Activated B cell treated with CpG ODN at 0.5 μM for 24 hours (primary cell): Measurements from ENCODE around the gene ZNF668. TPM values are rescaled to one million over a fixed set of nuclear protein-coding genes. Genes with fewer than 3 reads are reported as not detected.

Experiments used
- ATAC-seq: fragments of 200-7000 bp; cut with Tn5 transposase; one replicate; pipeline ENCODE4 v1.10.0; 2021; ENCODE audit warnings: low read depth, mild to moderate bottlenecking, moderate library complexity
- CTCF ChIA-PET: fragments of 350-600 bp; sonication (Branson Sonifier 250); formaldehyde crosslinking; loops from one replicate; lab custom pipeline; 2021; ENCODE audit warnings: antibody characterized with exemption; lab: Charles Lee
- POLR2A ChIA-PET: fragments of 350-600 bp; sonication (Branson Sonifier 250); formaldehyde crosslinking; loops from one replicate; lab custom pipeline; 2021; ENCODE audit warnings: antibody characterized with exemption; lab: Charles Lee
- DNase-seq: peaks from one replicate; pipeline ENCODE4 v3.0.0; 2022
- H3K27ac Mint-ChIP-seq: one replicate; pipeline ENCODE4 v1.8.0; 2020; ENCODE audit warnings: mixed read lengths
- H3K27me3 Mint-ChIP-seq: one replicate; pipeline ENCODE4 v1.8.0; 2021; ENCODE audit warnings: mixed read lengths
- H3K36me3 Mint-ChIP-seq: one replicate; pipeline ENCODE4 v1.8.0; 2021; ENCODE audit warnings: low read depth, mixed read lengths
- H3K4me1 Mint-ChIP-seq: one replicate; pipeline ENCODE4 v1.8.0; 2021; ENCODE audit warnings: mixed read lengths
- H3K4me3 Mint-ChIP-seq: one replicate; pipeline ENCODE4 v1.8.0; 2020; ENCODE audit warnings: mild to moderate bottlenecking, mixed read lengths
- H3K9me3 Mint-ChIP-seq: one replicate; pipeline ENCODE4 v1.8.0; 2020; ENCODE audit warnings: mixed read lengths
- intact Hi-C: fragments of 100-400 bp; cut with micrococcal nuclease; formaldehyde crosslinking; loops from one replicate; pipeline ENCODE4 v1.15.1; 2024
- total RNA-seq: library from RNA; stranded (reverse); gene quantifications from 2 replicates; pipeline ENCODE4 v1.2.3, GENCODE V29; 2022
- TF ChIP-seq, protein P1 (sequence below): fragments of 200-600 bp; IDR thresholded peaks from one replicate; pipeline ENCODE4 v1.8.0; 2022; ENCODE audit warnings: antibody characterized with exemption, mild to moderate bottlenecking

ZNF668 gene
- total RNA-seq, 1 donor from 2014 or later = 10.1 TPM

DNA sequence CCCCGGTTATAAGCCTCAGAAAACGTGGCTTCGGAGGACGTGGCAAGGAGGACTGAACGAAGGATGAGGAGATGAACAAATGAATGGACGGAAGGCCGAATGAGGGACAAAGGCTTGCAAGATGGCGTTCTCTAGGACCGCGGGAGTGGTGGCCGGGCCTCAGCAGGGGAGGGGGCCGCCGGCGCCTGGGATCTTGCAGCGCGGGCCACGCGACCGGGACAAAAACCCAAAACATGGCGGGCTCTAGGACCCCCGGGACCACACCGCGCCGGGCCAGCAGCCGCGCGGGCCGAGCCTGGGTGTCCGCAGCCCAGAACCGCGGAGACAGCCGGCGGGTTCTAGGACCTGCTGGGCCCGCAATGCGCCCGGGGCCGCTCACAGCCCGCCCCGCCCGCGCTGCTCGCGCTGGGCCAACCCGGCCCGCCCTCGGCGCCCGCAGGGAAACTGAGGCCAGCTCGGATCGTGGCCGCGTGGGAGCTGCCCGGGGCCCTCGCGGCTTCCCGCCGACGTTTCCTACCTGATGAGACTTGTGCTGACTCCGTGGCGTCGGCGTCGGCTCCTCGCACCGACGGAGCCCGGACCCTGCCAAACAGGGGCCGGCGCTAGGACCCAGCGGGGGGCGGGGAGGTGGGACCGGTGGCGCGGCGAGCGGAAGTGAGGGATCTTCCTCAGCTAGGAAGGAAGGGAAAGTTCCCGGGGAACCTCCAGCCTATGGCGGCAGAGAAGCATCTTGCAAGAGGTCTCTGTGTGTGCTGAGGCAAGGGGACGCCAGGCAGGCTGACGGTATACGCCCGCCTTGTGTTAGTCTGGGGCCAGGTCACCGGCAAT is 684 bp downstream of the ZNF668 start:
- TF ChIP-seq, protein P1, sequence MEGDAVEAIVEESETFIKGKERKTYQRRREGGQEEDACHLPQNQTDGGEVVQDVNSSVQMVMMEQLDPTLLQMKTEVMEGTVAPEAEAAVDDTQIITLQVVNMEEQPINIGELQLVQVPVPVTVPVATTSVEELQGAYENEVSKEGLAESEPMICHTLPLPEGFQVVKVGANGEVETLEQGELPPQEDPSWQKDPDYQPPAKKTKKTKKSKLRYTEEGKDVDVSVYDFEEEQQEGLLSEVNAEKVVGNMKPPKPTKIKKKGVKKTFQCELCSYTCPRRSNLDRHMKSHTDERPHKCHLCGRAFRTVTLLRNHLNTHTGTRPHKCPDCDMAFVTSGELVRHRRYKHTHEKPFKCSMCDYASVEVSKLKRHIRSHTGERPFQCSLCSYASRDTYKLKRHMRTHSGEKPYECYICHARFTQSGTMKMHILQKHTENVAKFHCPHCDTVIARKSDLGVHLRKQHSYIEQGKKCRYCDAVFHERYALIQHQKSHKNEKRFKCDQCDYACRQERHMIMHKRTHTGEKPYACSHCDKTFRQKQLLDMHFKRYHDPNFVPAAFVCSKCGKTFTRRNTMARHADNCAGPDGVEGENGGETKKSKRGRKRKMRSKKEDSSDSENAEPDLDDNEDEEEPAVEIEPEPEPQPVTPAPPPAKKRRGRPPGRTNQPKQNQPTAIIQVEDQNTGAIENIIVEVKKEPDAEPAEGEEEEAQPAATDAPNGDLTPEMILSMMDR = no peak
- POLR2A ChIA-PET = interaction anchor here (0.6 to 2.9 kb wide), 34 partner anchors 9 to 1147 kb away, joined by 3 to 59 read pairs (median 5); partner anchors contain the start of genes ARMC5, FBRS, FUS and KAT8
- peaks cover 46% of the 10 kb centered on the region for H3K36me3 Mint-ChIP-seq
- ATAC-seq (peak; percentile 56), DNase-seq (peak; percentile 85)
- CTCF ChIA-PET = interaction anchor here (1.0 to 1.9 kb wide), 5 partner anchors 69 to 388 kb away, joined by 3 to 8 read pairs (median 3); partner anchors contain the start of genes HSD3B7 and ZNF843
- peak overlapping the region; percentile 96 for H3K4me3 Mint-ChIP-seq
- intact Hi-C loops = loop anchor here (1.0 to 5.0 kb wide), 2 partner anchors 44 to 369 kb away; partner anchors contain the start of genes KAT8 and ZNF843
- H3K27me3 Mint-ChIP-seq = no peaks in the 10 kb centered on the region
- H3K9me3 Mint-ChIP-seq = no peaks in the 10 kb centered on the region
- H3K4me1 Mint-ChIP-seq = peaks cover 37% of the 10 kb centered on the region
- peak overlapping the region; percentile 91 for H3K27ac Mint-ChIP-seq

GRCh38 chr16:31072540-31073141 is 1.4 kb downstream of the ZNF668 start:
- ChIA-PET CTCF (interaction anchor here (1.9 kb wide), 1 partner anchor 88 kb away, joined by 6 read pairs; the partner anchor contains the start of gene HSD3B7), POLR2A (interaction anchor here (1.8 to 2.9 kb wide), 8 partner anchors 9 to 107 kb away, joined by 6 to 59 read pairs (median 36); partner anchors contain the start of genes FUS, KAT8, STX4 and VKORC1)
- intact Hi-C loops = loop anchor here (1.0 to 5.0 kb wide), 2 partner anchors 45 to 370 kb away; partner anchors contain the start of genes KAT8 and ZNF843
- ATAC-seq = no peak
- no peak for DNase-seq
- Mint-ChIP-seq H3K9me3 (no peaks in the 10 kb centered on the region), H3K27ac (peak overlapping the region; percentile 81), H3K4me1 (peaks cover 37% of the 10 kb centered on the region), H3K4me3 (peak overlapping the region; percentile 96), H3K36me3 (peaks cover 39% of the 10 kb centered on the region), H3K27me3 (no peaks in the 10 kb centered on the region)
- TF ChIP-seq, protein P1 = no peak

DNA sequence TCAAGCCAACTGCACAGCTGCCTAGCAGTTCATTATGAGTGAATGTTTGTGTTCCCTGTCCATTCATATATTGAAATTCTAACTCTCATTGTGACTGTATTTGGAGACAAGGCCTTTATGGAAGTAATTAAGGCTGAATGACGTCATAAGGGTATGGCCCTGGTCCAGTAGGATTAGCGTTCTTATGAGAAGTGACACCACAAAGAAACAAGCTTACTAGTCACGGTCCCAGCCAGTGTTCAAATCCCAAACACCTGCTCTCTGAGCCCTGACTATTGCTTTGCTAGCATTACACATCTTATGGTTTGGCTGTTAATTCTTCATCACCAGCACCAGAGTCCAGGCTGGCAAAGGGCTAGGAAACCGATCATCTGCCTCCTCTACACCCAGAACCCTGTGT is 2.2 kb downstream of the ZNF668 start:
- no peak for DNase-seq
- Mint-ChIP-seq H3K36me3 (peaks cover 32% of the 10 kb centered on the region), H3K9me3 (no peaks in the 10 kb centered on the region), H3K4me1 (peaks cover 37% of the 10 kb centered on the region), H3K27ac (peak overlapping the region; percentile 81), H3K4me3 (peak overlapping the region; percentile 96), H3K27me3 (no peaks in the 10 kb centered on the region)
- TF ChIP-seq, protein P1 = no peak
- intact Hi-C loops = loop anchor here (5.0 kb wide), 1 partner anchor 370 kb away; the partner anchor contains the start of gene ZNF843
- POLR2A ChIA-PET = no interaction called here
- CTCF ChIA-PET = interaction anchor here (1.0 kb wide), 1 partner anchor 70 kb away, joined by 3 read pairs; no protein-coding TSS in a partner anchor
- no peak for ATAC-seq

GRCh38 chr16:31067342-31067741 is 6.7 kb downstream of the ZNF668 start:
- intact Hi-C loops = no loop called here
- no peaks in the 10 kb centered on the region for H3K9me3 Mint-ChIP-seq
- ChIA-PET POLR2A (interaction anchor here (0.6 to 1.0 kb wide), 3 partner anchors 25 to 183 kb away, joined by 3 to 8 read pairs (median 4); partner anchors contain the start of gene SETD1A), CTCF (no interaction called here)
- H3K27me3 Mint-ChIP-seq = no peaks in the 10 kb centered on the region
- H3K4me3 Mint-ChIP-seq = no peak overlapping the region
- peaks cover 15% of the 10 kb centered on the region for H3K4me1 Mint-ChIP-seq
- TF ChIP-seq, protein P1 = no peak
- ATAC-seq = no peak
- no peak for DNase-seq
- peaks cover 11% of the 10 kb centered on the region for H3K36me3 Mint-ChIP-seq
- H3K27ac Mint-ChIP-seq = no peak overlapping the region
